Caki2 (cell line): ENCODE data around the gene NUP50. TPM values are rescaled to one million over a fixed set of nuclear protein-coding genes. Genes with fewer than 3 reads are reported as not detected.
"Not testable (repeated sequence)": the region's sequence is repeated elsewhere in the genome, so short reads cannot be mapped to it uniquely, and the experiment has no call there.

Experiments
- DNase-seq: peaks from one replicate; pipeline ENCODE4 v3.0.0-alpha.2; 2015; ENCODE audit warnings: low read depth
- in situ Hi-C: cut with HindIII; loops from 2 replicates; pipeline ENCODE4 v1.10.0; 2016; ENCODE audit warnings: low sequenced_read_pairs, low pct_unique_long_range_greater_than_20kb, mixed read lengths
- total RNA-seq: library from RNA; depleted of rRNA; stranded (reverse); fragments of >200 nt; shearing (Covaris generic); gene quantifications from 2 replicates; pipeline ENCODE4 v1.2.3, GENCODE V29; 2014; ENCODE audit warnings: low replicate concordance

Gene NUP50
- total RNA-seq, 1 experiment from 2014 or later: 56.5 TPM

DNA sequence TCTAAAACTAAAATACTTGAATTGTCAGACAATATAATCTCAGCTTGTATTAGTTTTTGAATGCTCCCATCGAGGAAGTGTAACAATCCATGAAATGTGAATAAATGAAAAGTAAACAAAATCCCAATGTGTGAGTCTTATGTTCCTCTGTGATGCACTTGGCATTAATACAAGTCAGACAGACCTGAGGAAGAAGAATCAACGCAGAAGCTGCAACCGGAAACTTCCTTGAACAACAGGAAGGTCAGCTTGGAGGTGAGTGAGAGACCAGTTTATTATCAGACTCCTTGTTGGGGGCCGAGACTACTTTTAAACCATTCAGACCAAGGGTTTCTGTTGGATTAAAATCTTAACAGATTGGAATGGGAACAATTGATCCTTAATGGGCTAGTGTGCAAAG is 24.2 kb downstream of the NUP50 start:
- in situ Hi-C loops: no loop called here
- no peak for DNase-seq

DNA sequence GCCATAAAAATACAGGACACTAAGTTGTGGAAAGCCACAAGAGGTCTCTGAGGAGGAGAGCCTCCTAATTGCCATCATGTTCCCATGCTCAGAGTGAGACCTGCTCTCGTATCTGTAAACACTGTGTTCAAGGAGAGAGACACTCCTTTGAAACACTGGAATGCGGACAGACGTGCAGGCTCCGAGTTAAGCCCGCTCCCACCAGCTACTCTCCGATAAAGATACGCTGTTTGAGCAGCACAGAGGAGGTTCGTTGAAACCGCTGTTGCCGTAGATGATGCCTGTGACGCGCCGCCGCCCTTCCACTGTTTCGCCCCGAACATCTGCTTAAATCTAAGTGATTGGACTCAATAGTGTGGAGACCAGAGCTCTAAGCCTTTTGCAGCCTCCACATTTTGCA is 25.1 kb downstream of the NUP50 start:
- no peak for DNase-seq
- in situ Hi-C loops: no loop called here

DNA sequence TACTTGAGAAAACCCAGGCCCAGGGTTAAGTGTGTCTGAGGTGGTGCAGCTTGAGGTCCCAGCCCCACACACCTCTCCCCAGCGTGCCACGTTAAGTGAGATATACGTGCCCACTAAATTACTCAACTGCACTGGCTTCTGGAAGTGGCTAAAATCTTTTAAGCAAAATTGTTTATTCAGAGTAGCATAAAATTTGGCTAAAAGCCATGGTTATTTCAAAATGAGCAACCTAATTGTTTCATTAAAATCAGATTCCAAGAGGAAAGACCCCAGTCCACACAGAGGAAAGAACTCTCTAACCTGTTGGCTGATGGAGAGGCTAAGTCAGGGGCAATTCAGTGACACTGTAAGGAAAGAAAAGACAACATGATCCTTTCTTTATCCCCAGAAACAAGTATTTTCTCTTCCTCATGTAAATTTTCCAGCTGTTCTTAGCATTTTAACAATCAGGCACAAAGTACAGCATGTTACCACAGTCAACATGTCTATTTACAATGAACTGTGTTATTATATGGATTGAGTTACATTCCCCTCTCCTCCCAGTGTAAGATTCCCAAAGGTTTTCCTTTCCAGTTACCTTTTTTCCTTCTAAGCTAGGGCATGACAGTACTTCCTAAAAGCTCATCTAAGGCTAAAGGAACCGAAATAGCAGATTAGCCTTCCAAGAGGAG is 26.6 kb downstream of the NUP50 start:
- in situ Hi-C loops: no loop called here
- no peak for DNase-seq

DNA sequence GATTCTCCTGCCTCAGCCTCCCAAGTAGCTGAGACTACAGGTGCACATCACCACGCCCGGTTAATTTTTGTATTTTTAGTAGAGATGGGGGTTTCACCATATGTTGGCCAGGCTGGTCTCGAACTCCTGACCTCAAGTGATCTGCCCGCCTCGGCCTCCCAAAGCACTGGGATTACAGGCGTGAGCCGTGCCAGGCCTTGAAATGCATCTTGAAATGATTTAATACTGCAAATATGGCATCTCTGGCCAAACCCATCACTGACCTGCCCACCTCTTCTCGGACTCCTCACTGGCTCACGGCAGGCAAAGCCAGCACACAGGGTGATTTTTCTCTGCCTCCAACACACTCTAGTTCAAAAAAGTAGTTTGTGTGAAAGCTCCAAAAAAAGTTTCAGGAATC is 28.0 kb downstream of the NUP50 start:
- in situ Hi-C loops: not testable (repeated sequence)

DNA sequence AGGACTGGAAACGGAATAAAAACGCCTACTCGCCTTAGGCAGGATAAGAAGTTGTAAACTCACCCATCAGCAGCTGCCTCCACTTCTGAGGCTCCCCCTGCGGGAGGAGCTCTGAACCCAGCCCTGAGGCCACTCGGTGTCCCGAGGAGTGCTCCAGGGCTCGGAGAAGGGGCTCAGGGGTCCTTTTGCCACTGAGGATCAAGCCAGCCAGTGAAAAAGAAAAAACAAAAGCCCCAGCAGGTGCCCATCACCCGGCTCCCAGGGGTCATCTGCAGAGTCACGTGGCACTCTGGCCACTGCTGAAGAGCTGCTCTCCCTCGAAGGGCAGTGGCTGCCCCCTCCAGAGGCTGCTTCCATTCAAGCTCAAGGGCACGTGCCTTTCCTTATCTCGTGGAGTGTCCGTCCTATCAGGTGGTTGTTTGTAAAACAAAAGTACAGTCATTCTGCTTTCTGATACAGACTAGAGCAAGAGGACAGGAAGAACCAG is 29.0 kb downstream of the NUP50 start:
- no peak for DNase-seq
- in situ Hi-C loops: no loop called here

More for the DNA sequence above, 28.0 kb downstream of the NUP50 start:
- not testable (repeated sequence) for DNase-seq

DNA sequence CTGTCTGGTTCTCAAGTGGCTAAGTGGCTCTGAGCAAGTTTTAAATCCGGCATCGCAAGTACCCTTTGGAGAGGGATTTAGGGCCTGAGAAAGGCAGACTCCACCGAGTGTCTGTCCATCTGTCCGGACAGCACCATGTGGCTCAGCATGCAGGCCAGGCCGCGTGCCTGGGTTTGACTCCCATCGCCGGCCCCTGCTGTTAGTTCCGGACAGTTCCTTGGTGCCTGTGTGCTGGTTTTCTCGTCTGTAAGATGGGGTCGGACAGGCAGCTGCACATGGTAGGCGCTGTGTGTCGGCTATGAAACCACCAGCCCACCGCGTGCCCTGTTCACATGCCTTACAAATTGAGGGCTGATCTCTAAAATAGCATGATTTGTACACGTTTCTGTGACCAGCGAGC is 31.0 kb downstream of the NUP50 start:
- no peak for DNase-seq
- in situ Hi-C loops: no loop called here

DNA sequence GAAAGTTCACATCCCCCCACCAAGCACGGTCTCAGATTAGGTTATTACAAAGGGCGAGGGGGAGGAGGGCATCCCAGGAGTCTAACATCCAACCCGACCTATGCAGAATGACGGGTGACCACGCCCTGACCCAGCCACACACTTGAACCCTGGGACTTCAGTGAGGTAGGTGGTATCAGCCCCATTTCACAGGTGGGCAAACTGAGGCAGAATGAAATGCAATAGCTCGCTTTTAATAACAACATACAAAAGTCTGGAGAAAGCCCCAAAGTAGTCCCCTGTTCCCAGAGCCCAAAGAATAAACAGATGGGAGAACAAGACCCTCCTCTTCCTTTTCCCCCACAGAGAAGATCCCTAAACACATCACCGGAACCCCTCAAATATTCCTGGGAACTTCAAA is 31.9 kb downstream of the NUP50 start:
- in situ Hi-C loops: no loop called here
- no peak for DNase-seq

DNA sequence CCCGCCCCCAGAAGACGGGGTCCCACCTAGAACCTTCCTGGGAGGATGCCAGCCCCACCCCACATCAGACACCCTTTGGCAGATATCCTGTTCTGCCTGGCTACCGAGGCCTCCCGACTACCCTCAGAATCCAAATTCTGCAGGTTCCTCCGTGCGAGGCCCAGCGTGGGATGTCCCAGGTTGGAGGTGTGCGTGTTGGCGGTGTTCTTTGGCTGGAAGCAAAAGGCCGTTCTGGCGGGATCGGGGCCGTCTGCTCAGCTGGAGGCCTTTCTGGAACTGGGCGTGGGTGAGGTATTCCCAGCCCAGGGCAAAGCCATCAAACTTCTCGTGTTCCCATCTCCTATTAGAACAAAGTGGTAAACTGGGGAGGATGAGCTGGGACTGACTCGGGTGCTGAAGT is 32.6 kb downstream of the NUP50 start:
- in situ Hi-C loops: no loop called here
- no peak for DNase-seq

DNA sequence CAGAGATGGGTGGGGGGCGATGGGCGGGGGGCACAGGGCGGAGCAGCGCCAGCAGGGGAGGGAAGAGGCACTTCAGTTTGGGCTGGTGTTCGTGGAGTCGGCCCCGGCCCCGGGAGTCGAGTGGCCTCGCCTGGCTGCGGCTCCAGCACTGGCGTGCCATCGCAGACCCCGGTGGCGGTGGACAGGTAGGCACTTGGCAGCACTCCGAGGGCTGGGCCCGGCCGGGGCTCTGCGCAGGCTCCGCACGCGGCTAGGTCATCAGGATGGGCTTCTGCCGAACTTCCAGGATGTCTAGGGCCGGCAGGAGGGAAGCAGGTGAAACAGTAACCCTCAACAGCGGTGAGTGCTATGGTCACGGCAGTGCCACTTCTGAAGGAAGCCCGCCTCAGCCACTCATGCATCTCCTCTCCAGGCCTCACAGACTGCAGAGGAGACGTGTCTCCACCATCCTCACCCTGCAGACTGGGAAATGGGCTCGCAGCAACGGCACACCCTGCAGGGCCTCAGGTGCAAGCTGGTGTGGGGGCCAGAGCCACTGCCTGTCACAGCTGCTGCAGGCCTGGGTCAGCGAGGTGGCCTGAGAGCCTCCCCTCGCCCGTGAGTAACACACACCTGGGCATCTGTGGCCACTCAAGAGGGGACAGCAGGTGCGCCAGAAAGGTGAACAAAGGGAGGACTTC is 33.3 kb downstream of the NUP50 start:
- in situ Hi-C loops: no loop called here
- DNase-seq: no peak

DNA sequence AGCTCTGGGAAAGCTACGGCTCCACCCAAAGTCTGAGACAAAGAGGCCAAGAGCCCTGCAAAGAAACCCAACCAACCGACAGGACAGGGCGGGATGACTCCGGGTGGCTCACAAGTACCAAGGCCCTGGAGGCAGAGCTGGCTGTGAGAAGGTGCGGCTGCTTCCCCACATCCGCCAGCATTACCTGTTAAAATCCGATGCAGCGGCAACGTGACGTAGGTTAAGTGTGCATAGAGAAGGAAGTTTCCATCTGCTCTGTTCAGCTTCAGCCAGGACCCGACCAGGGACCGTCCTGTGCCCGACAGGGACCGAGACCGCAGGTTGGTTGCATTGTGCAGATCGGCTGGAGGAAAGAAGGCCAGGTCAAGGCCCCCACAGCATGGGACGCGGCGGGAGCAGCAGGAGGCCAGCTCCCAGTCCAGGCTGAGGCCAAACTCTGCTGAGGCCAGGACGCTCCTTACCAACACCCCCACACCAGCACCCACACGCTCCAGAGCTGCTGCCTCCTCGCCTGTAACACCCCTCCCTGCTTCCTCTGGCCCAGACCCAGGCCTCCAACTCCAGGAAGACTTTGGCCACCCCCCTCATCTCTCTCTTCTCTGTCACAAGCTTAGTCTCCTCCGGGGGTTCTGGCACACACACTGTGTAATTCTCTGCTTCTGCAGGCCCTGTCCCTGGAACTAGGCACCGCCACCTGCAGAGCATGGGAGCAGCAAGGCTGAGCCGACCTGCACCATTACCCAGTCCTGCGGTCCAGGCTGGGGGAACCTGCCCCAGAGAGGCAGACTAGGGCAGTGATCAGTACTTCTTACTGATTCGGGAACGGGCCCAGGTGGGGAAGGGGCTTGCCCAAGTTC is 34.1 kb downstream of the NUP50 start:
- in situ Hi-C loops: no loop called here
- no peak for DNase-seq

DNA sequence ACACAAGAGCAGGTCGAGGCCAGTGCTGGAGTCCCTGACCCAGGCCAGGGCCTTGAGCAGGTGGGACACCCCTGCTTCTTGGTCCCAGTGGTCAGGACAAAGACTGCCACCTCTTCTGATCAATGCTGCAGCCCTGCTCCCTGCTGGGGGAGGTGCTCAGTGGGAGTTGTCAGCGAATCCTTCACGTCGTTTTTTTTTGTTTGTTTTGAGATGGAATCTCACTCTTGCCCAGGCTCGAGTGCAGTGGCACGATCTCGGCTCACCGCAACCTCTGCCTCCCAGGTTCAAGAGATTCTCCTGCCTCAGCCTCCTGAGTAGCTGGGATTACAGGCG is 34.7 kb downstream of the NUP50 start:
- in situ Hi-C loops: no loop called here
- DNase-seq: no peak

DNA sequence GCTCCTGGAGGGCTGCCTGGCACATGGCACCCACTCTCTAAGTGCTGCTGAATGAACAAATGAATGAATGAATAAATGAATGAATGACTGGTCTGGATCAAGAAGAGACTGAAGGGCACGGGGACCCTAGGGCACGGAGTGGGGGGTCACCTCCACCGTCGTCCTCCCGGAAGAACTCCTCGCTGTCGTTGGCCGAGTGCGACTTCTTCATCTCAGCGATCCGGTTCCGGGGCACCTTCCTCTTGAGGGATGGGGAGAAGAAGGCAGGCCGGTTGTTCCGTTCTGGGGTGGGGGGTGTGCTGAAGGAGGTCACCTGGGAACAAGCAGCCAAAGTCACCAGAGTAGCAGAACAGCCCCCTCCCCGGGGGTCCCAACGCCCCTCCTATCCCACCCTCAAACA is 36.0 kb downstream of the NUP50 start:
- DNase-seq: no peak
- in situ Hi-C loops: no loop called here

DNA sequence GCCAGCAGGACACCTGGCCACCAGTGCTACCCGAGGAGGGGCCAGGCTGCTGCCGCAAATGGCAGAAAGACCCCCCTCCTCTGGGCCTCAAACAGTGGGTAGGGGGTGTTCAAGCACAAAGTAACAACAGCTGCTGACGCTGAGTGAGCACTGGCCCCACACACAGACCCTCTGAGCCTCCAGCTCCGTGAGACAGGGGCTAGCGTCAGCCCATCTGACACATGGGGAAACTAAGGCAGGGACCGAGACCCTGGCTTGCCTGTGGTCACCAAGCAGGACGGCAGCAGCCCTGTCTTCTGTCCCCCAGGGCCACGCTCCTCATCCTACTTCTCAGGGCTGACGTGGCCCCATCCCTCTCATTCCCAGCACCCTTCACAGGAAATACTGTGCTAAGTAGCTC is 36.5 kb downstream of the NUP50 start:
- in situ Hi-C loops: no loop called here
- no peak for DNase-seq

DNA sequence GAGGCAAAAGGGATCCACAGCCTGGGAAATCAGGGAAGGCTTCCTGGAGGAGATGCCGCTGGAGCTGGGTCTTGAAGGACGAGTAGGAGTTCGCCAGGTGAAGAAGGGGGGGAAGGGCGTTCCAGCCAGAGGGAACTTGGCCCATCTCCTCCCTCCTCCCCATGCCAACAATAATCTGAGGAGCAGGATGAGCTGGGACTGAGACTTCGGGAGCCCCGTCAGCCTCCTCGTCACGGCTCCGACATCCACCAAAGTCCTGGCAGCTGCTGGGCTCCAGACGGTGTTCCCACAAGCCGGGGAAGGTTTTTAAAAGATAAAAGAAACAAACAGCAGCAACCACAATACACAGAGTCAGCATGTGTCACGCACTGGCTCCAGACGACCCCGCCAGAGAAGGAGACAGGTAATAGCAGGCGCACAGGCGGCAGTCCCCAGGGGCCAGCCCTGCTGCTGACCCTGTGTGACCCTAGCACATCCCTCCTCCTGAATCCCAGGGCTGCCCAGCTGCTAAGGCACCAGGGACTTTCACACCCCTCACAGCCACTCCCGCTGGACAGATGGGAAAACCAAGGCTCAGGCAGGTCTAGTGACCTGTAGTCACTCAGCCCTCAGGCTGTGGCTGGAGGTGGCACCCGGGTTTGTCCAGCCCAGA is 37.3 kb downstream of the NUP50 start:
- peak; percentile 82 for DNase-seq
- in situ Hi-C loops: no loop called here

DNA sequence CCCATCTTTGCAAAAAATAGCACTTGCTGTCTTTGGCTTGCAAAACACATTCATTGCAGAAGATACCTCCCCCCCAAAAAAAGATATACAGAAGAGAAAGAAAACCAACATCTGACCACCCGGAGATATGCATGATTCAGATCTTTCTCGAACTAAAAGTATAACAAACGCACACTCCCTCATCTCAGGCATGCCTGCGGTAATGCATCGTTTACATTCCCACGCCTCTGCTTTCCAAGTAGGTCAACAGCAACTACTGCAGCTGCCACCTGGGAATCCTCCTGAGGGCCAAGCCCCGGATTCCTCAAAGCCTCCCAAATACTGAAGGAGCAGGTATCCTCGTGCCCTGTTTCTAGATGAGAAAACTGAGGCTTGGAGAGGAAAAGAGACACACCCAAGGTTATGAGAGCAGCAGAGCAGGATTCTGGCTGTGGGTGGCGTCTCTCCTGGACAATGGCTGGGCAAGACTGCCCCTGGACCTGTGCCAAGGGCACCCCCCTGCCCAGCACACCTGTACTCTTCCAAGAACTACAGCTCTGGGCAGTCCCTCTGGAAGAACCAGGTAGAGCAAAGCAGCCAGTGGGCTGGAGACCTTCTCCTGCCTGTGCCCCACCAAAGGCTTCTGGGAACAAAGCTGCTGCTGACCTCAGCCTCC is 38.1 kb downstream of the NUP50 start:
- peak; percentile 74 for DNase-seq
- in situ Hi-C loops: no loop called here

DNA sequence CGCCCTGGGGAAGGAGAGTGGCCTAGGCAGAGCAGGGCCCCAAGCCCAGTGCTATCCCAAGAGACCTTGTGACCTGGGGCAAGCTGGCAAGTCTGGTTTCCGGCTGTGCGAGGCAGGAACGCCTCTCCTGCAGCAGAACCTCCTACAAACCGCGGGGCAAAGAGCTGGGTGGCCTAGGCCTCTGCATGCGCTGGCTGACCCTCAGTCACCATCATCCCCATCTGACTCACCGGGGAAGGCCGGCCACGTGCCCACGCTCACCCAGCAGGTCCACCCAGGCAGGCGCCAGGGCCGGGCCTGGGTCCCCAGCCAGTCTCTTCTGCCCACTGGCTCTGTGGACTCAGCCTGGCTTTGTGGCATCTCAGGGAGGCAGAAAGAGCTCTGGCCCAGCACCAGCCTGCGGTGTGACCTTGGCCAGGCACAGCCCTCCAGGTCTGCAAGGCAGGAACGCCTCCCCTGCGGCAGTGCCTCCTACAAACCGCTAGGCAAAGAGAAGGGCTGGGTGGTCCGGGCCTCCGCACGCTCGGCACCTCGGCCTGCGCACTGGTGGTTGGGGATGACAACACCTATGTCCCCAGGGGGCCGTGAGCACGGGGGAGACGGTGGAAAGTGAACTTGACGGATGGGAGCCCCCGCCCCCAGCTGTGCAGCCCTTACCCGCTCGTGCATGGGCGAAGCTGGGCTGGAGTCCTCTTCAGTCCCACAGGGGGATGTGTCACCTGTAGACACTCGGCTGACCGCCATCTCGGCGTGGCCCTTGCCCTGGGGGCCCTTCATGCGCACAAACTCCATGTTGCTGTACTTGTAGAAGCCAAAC is 38.8 kb downstream of the NUP50 start:
- peak; percentile 67 for DNase-seq
- in situ Hi-C loops: no loop called here

DNA sequence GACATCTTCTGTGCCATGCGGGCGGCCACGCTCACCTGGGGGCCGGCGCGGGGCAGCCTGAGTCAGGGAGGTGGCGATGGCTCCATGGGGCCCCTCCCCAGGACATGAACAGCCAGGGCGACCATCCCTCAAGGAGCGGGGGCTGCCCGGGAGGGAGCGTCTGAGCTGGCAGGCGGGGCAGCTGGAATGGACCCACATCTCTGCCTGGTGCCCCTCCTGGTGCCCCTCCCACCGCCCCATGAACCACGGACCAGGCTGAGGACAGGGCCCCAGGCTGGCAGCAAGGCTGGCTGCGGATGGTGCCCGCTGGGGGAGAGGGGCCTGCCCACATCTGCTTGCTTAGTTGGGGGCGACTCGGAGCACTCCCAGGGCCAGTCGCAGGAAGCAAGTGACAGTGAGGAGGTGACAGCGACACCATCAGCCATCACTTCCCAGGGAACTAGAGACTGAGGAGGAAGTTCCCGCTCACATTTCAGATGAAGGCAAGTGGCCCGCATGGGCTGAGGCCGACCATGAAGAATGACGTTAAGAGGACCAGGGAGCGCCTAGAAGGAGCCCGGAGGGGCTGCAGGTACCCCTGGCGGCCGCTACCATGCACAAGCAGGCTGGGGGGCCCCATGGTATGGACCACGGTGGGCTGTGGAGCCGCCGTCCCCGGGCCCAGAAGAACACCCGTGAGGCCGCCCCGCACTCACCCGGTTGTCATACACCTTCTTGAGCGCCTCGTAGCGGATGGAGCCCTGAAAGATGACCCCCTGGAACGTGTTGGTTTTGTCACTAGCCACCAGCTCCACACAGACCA is 39.6 kb downstream of the NUP50 start:
- in situ Hi-C loops: no loop called here
- no peak for DNase-seq
